PC-3 (cell line): Measurements from ENCODE around the gene DCHS2. TPM values are rescaled to one million over a fixed set of nuclear protein-coding genes. Genes with fewer than 3 reads are reported as not detected.

Experiments used
- ATAC-seq: fragments of 200-7000 bp; cut with Tn5 transposase; 2 replicates; pipeline ENCODE4 v1.9.1; 2020; ENCODE audit warnings: mild to moderate bottlenecking, moderate library complexity
- Bru-seq: library from RNA; stranded (reverse); fragments of 400-500 nt; gene quantifications from one replicate; lab custom pipeline; 2021; lab: Mats Ljungman, UMichigan
- BruChase-seq, 2 experiments: library from RNA; stranded (reverse); fragments of 400-500 nt; gene quantifications; one replicate each; lab custom pipeline; 2021; lab: Mats Ljungman, UMichigan
- BruUV-seq: library from RNA; stranded (reverse); fragments of 400-500 nt; replicated peaks from 2 replicates; lab custom pipeline; 2021; lab: Mats Ljungman, UMichigan
- CTCF ChIA-PET: fragments of 300-600 bp; sonication (Branson Sonifier 250); formaldehyde crosslinking; loops from one replicate; lab custom pipeline; 2022; ENCODE audit warnings: antibody characterized with exemption; lab: Charles Lee
- POLR2A ChIA-PET: fragments of 300-600 bp; sonication (Branson Sonifier 250); formaldehyde crosslinking; loops from one replicate; lab custom pipeline; 2022; ENCODE audit warnings: antibody characterized with exemption; ENCODE audit not compliant: unreplicated experiment; lab: Charles Lee
- DNase-seq: peaks from one replicate; pipeline ENCODE4 v3.0.0-alpha.2; 2015
- H2AFZ ChIP-seq: fragments of 300-600 bp; sonication (generic); 2 replicates; pipeline ENCODE4 v1.6.0; 2016; ENCODE audit warnings: antibody characterized with exemption, low read length
- H3F3A ChIP-seq: fragments of 300-600 bp; sonication (generic); one replicate; pipeline ENCODE4 v1.6.0; 2017; ENCODE audit warnings: antibody characterized with exemption, low read length, control low read depth, mild to moderate bottlenecking; ENCODE audit not compliant: unreplicated experiment
- H3K27ac ChIP-seq: fragments of 300-600 bp; sonication (generic); 2 replicates; pipeline ENCODE4 v1.5.1; 2016; ENCODE audit warnings: mild to moderate bottlenecking, low read length
- H3K27me3 ChIP-seq: fragments of 300-600 bp; sonication (generic); 2 replicates; pipeline ENCODE4 v1.6.1; 2016; ENCODE audit warnings: low read length, mixed read lengths
- H3K36me3 ChIP-seq: fragments of 300-600 bp; sonication (generic); 2 replicates; pipeline ENCODE4 v1.6.1; 2016; ENCODE audit warnings: low read depth, mixed run types, low read length, mixed read lengths
- H3K4me1 ChIP-seq: fragments of 300-600 bp; sonication (generic); 2 replicates; pipeline ENCODE4 v1.5.1; 2016; ENCODE audit warnings: low read length; ENCODE audit not compliant: insufficient read depth
- H3K4me2 ChIP-seq: fragments of 300-600 bp; sonication (generic); 2 replicates; pipeline ENCODE4 v1.6.0; 2016; ENCODE audit warnings: low read length
- H3K4me3 ChIP-seq: fragments of 300-600 bp; sonication (generic); 2 replicates; pipeline ENCODE4 v1.5.1; 2016; ENCODE audit warnings: mild to moderate bottlenecking, low read length, mixed read lengths
- H3K79me2 ChIP-seq: fragments of 300-600 bp; sonication (generic); 2 replicates; pipeline ENCODE4 v1.6.1; 2017; ENCODE audit warnings: low read length, mixed read lengths
- H3K9ac ChIP-seq: fragments of 300-600 bp; sonication (generic); 2 replicates; pipeline ENCODE4 v1.6.0; 2016; ENCODE audit warnings: mild to moderate bottlenecking, low read length
- H3K9me2 ChIP-seq: fragments of 300-600 bp; sonication (generic); replicated peaks from 2 replicates; pipeline ENCODE4 v1.6.1; 2016; ENCODE audit warnings: mixed run types, low read length, mixed read lengths
- H3K9me3 ChIP-seq: fragments of 300-600 bp; sonication (generic); 2 replicates; pipeline ENCODE4 v1.6.1; 2016; ENCODE audit warnings: low read length, mixed read lengths
- H4K20me1 ChIP-seq: fragments of 300-600 bp; sonication (generic); 2 replicates; pipeline ENCODE4 v1.6.1; 2016; ENCODE audit warnings: low read length, mixed read lengths
- EZH2 ChIP-seq: fragments of 300-600 bp; sonication (generic); IDR thresholded peaks from one replicate; pipeline ENCODE4 v1.6.1; 2017; ENCODE audit warnings: antibody characterized with exemption, mild to moderate bottlenecking, low read length; ENCODE audit not compliant: unreplicated experiment
- EZH2phosphoT487 ChIP-seq: fragments of 300-600 bp; sonication (generic); IDR thresholded peaks from 2 replicates; pipeline ENCODE4 v1.6.1; 2018; ENCODE audit warnings: mild to moderate bottlenecking, antibody characterized with exemption, low read length, borderline replicate concordance
- intact Hi-C: fragments of 100-400 bp; cut with micrococcal nuclease; formaldehyde crosslinking; loops from 2 replicates; pipeline ENCODE4 v1.9.0; 2023
- long read RNA-seq: library from polyadenylated mRNA; unstranded; transcript quantifications from one replicate; pipeline ENCODE4 v2.0.0, GENCODE V29; 2021; ENCODE audit not compliant: unreplicated experiment
- total RNA-seq: library from RNA; depleted of rRNA; stranded (reverse); fragments of >200 nt; gene quantifications from 2 replicates; pipeline ENCODE4 v1.2.3, GENCODE V29; 2014; rRNA removed
- TF ChIP-seq, protein P1 (sequence below): fragments of 300-600 bp; sonication (generic); conservative IDR thresholded peaks from 2 replicates; pipeline ENCODE4 v1.5.1; 2017; ENCODE audit warnings: antibody characterized with exemption, low read depth, mild to moderate bottlenecking, low read length

Gene DCHS2
- 0.06 and 0.22 TPM in 2 replicates for total RNA-seq
- percentile 4 among the genes with signal in this experiment for Bru-seq, nascent RNA
- percentile 10 among the genes with signal in this experiment for BruChase-seq, experiment 1, labeled RNA remaining after a 6-hour chase
- BruChase-seq, experiment 2, labeled RNA remaining after a 2-hour chase: percentile 13 among the genes with signal in this experiment
- long read RNA-seq: 0 reads

- Histone ChIP-seq H2AFZ (peak within 1 kb of the TSS; percentile 79), H4K20me1 (no peaks in the 10 kb centered on the region), H3F3A (no peaks in the 10 kb centered on the region), H3K27me3 (peaks cover 8% of the 10 kb centered on the region), H3K4me3 (peak within 1 kb of the TSS; percentile 58), H3K36me3 (no peaks in the 10 kb centered on the region), H3K9me3 (no peaks in the 10 kb centered on the region), H3K4me1 (no peaks in the 10 kb centered on the region), H3K9me2 (no peaks in the 10 kb centered on the region), H3K9ac (no peak within 1 kb of the TSS), H3K4me2 (peak within 1 kb of the TSS; percentile 80), H3K27ac (no peak within 1 kb of the TSS), H3K79me2 (no peaks in the 10 kb centered on the region)
- DNase-seq (peak; percentile 13), ATAC-seq (peak; percentile 71)
- ChIA-PET CTCF (interaction anchor here (0.6 kb wide), 1 partner anchor 115 kb away, joined by 3 read pairs; no protein-coding TSS in a partner anchor), POLR2A (no interaction called here)
- intact Hi-C loops: no loop called here
- BruUV-seq: no TSS peak
- TF ChIP-seq, protein P1, sequence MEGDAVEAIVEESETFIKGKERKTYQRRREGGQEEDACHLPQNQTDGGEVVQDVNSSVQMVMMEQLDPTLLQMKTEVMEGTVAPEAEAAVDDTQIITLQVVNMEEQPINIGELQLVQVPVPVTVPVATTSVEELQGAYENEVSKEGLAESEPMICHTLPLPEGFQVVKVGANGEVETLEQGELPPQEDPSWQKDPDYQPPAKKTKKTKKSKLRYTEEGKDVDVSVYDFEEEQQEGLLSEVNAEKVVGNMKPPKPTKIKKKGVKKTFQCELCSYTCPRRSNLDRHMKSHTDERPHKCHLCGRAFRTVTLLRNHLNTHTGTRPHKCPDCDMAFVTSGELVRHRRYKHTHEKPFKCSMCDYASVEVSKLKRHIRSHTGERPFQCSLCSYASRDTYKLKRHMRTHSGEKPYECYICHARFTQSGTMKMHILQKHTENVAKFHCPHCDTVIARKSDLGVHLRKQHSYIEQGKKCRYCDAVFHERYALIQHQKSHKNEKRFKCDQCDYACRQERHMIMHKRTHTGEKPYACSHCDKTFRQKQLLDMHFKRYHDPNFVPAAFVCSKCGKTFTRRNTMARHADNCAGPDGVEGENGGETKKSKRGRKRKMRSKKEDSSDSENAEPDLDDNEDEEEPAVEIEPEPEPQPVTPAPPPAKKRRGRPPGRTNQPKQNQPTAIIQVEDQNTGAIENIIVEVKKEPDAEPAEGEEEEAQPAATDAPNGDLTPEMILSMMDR: no peak
- TF ChIP-seq EZH2: no peak
- TF ChIP-seq EZH2phosphoT487: no peak
Observed at GRCh38 chr4:154491341-154492271, at the start of gene DCHS2. DCHS2 (minus strand) TSS chr4:154491799; CDS start chr4:154491355, 444 bp downstream.

DNA sequence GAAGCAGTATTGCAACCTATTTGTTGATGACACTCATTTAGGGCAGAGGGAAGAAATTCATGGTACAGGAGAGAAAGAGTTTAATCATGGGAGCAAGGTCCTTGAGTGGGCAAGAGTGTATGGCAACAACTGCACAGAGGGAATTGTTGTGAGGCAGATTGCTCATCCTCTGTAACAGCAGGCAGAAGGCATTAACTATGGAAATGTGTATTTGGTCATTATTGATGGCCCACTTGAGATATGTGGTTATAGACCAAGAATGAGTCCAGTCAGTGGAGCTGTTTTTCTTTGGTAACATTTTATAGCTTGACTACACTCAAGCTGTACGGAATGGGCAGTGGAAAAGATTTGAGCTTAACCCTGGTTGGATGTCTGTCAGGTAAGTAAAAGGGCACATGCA is 42.7 kb upstream of the DCHS2 start:
- POLR2A ChIA-PET: no interaction called here
- DNase-seq (no peak), ATAC-seq (no peak)
- Histone ChIP-seq H4K20me1 (no peaks in the 10 kb centered on the region), H3K4me2 (no peak overlapping the region), H3F3A (no peaks in the 10 kb centered on the region), H3K9ac (no peak overlapping the region), H3K27me3 (no peaks in the 10 kb centered on the region), H3K9me3 (no peaks in the 10 kb centered on the region), H2AFZ (no peak overlapping the region), H3K27ac (no peak overlapping the region), H3K79me2 (no peaks in the 10 kb centered on the region), H3K4me3 (no peak overlapping the region), H3K9me2 (no peaks in the 10 kb centered on the region), H3K4me1 (no peaks in the 10 kb centered on the region), H3K36me3 (peaks cover 13% of the 10 kb centered on the region)
- intact Hi-C loops: no loop called here
- CTCF ChIA-PET: no interaction called here
- TF ChIP-seq EZH2phosphoT487 (no peak), EZH2 (no peak)
- TF ChIP-seq, protein P1: no peak
- no TSS peak for BruUV-seq
